B cell (primary cell): ENCODE measurements around the gene NCOA4.

Source experiments
- CTCF ChIP-seq: fragments of 200-600 bp; IDR thresholded peaks from one replicate; pipeline ENCODE4 v1.8.0; 2022; ENCODE audit warnings: antibody characterized with exemption, mild to moderate bottlenecking
- EZH2 ChIP-seq: IDR thresholded peaks from 2 replicates; pipeline ENCODE4 v1.6.1; 2012; ENCODE audit warnings: borderline replicate concordance, low read depth, mild to moderate bottlenecking, moderate library complexity, low read length; ENCODE audit not compliant: insufficient read depth, poor library complexity, severe bottlenecking

- TF ChIP-seq CTCF = no peak
- TF ChIP-seq EZH2 = no peak
Observed at GRCh38 chr10:46019569-46020343, 10.7 kb downstream of the NCOA4 start.
